ENCODE results near the gene LRRC41. TPM values are rescaled to one million over a fixed set of nuclear protein-coding genes. Genes with fewer than 3 reads are reported as not detected.
"Not testable (repeated sequence)": the region's sequence is repeated elsewhere in the genome, so short reads cannot be mapped to it uniquely, and the experiment has no call there.

Gene LRRC41
- total RNA-seq, 1 donor from 2014 or later, result 63.1 TPM

DNA sequence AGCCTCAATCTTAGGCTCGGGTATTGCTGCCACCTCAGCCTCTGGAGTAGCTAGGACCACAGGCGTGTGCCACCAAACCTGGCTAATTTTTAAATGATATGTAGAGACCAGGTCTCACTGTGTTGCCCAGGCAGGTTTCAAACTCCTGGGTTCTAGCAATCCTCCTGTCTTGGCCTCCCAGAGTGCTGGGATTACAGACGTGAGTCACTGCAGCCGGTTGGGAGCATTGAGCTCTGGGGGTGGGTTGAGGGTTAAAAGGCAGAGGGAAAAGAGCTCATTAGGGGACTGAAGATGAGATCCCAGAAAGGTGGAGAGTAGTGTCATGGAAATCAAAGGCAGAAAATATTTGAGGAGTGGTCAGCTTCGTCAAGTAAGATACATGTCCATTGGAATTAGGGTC, 48.7 kb downstream of the LRRC41 start:
- Mint-ChIP-seq H3K27ac (no peak overlapping the region), H3K4me1 (peaks cover 19% of the 10 kb centered on the region), H3K27me3 (no peaks in the 10 kb centered on the region), H3K9me3 (no peaks in the 10 kb centered on the region), H3K4me3 (no peak overlapping the region), H3K36me3 (ENCODE audit: low read depth) (peaks cover 55% of the 10 kb centered on the region)
- intact Hi-C loops (cut with micrococcal nuclease), result no loop called here
- DNase-seq, result no peak

DNA sequence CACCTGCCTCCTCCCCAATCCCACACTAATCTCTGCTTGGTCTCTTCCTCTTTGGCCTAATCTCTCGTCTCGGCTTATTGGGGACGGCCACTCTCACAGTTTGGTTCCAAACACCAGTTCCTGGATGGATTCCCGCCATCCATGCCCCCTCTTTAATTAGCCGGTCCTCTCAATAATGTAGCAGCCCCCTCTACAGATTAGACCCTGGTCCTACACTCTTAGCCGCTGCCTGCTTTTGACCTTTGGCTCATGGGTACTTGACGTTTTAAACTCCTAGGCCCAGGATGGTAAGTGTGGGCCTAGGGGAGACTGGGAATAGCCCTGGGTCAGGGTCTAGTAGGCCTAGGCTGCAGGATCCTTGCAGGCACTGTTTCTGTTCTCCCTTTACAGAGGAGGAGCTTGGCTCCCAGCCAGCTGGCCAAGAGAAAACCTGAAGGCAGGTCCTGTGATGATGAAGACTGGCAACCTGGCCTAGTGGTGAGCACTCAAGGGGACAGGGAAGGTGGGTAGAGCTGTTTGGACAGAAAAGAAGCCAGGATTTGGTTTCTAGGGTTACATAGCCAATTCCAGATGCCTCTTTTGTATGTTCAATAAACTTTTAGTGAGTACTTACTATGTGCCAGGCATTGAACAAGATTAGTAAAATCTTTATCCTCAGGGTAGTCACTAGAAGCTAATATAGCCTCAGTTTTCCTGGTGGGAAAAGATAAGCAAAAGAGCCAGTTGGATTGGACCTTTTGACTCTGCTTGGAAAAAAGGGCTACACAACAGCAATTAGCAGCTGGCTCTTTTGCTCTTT, 55.1 kb downstream of the LRRC41 start:
- H3K27ac Mint-ChIP-seq, result peak overlapping the region; percentile 96
- H3K27me3 Mint-ChIP-seq, result no peaks in the 10 kb centered on the region
- DNase-seq, result peak; percentile 77
- no peaks in the 10 kb centered on the region for H3K9me3 Mint-ChIP-seq
- H3K36me3 Mint-ChIP-seq (ENCODE audit: low read depth), result peaks cover 41% of the 10 kb centered on the region
- H3K4me1 Mint-ChIP-seq, result peaks cover 36% of the 10 kb centered on the region
- H3K4me3 Mint-ChIP-seq, result peak overlapping the region; percentile 90
- intact Hi-C loops (cut with micrococcal nuclease), result loop anchor here (10.0 kb wide), 1 partner anchor 664 kb away; the partner anchor contains the start of gene NASP

DNA sequence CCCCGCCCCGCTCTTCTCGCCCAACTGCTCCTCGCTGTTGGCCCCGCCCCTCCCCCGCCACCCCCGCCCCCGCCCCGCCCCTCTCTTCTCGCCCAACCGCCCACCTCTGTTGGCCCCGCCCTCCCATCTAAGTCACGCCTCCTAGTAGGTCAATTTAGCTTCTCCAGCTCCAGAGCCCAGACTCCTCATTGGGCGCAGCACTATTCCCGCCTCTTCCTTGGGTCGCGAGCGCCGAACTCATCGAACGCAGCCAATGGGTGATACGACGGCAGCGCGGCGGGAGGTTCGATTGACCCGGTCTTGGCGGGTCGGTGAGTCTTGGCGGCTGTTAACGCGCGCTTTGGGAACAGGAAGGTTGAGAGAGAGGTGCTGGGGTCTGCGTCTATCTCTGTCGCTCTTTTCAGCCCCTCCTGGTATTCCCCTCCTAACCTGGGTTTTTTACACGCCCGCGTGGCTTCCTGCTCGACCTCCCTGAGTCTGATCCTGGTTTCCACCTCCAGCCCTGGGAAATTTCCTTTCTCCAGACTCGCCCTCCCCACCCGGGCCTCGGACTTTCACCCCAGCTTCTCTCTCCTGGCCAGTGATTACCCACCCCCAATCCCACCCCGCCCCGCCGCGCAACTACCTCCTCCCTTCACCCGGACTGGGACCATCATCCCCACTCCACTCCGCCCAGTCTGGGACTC, 55.8 kb downstream of the LRRC41 start, which contains the start of gene RAD54L:
RAD54L (plus strand) TSS at position 328 of the 686 bp plus-strand sequence. CDS start 643 bp downstream, outside the sequence.
- Mint-ChIP-seq H3K4me1 (peaks cover 36% of the 10 kb centered on the region), H3K27me3 (no peaks in the 10 kb centered on the region), H3K27ac (peak within 1 kb of the TSS; percentile 96), H3K9me3 (no peaks in the 10 kb centered on the region), H3K36me3 (ENCODE audit: low read depth) (peaks cover 33% of the 10 kb centered on the region), H3K4me3 (peak within 1 kb of the TSS; percentile 90)
- intact Hi-C loops (cut with micrococcal nuclease), result loop anchor here (1.0 to 10.0 kb wide), 5 partner anchors 44 to 663 kb away; partner anchors contain the start of genes GPBP1L1, LRRC41, LURAP1 and NASP
- DNase-seq, result peak; percentile 99

DNA sequence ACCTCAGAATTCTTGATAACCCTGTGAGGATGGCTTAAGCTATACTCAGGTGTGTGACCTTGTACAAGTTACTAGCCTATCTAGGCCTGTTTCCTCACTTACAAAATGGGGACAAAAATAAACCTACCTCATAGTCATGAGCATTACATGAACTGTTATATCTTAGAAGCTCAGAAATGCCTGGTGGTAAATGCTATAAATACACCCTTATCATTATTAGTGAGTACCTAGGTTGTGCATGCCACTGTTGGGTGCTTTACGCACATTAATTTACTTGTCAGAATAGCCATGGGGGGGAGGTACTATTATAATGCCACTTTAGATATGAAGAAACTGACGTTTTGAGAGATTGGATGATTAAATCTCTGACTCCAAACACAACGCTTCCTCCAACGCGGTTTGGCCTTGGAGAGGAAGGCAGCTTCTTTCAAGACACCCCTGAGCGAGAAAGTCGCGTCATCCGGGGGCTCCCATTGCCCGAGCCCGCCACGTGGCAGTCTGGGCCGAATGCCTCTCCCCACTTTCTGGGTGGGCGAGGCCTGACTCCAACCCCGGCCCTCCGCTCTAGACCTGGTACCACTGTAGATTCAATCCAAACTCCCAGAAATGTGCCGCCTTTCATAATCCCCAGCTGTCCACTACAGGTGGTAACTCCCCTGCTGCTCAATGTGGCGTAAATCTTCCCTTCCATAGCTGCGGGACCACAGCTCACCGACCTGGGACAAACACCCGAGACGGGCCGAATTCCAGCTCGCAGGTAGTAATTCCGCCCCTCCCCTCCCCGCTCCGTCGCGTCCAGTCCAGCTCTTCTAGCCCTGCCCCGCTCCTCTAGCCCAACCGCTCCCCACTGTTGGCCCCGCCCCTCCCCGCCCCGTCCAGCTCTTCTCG, 56.6 kb downstream of the LRRC41 start:
- intact Hi-C loops (cut with micrococcal nuclease), result loop anchor here (1.0 to 10.0 kb wide), 5 partner anchors 43 to 662 kb away; partner anchors contain the start of genes GPBP1L1, LRRC41, LURAP1 and NASP
- Mint-ChIP-seq H3K4me3 (peak overlapping the region; percentile 90), H3K27ac (peak overlapping the region; percentile 92), H3K27me3 (no peaks in the 10 kb centered on the region), H3K4me1 (peaks cover 29% of the 10 kb centered on the region), H3K36me3 (ENCODE audit: low read depth) (peaks cover 25% of the 10 kb centered on the region), H3K9me3 (no peaks in the 10 kb centered on the region)
- DNase-seq, result peak; percentile 86

DNA sequence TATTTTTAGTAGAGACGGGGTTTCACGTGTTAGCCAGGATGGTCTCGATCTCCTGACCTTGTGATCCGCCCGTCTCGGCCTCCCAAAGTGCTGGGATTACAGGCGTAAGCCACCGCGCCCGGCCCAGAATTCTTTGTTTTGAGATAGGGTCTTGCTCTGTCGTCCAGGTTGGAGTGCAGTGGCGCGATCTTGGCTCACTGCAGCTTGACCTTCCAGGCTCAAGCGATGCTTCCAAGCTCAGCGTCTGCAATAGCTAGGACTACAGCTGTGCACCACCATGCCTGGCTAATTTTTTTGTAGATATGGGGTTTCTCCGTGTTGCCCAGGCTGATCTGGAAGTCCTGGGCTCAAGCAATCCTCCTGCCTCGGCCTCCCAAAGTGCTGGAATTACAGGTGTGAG, 57.3 kb downstream of the LRRC41 start:
- not testable (repeated sequence) for H3K27me3 Mint-ChIP-seq, H3K9me3 Mint-ChIP-seq, H3K4me3 Mint-ChIP-seq, DNase-seq, H3K27ac Mint-ChIP-seq
- H3K4me1 Mint-ChIP-seq, result peaks cover 29% of the 10 kb centered on the region
- intact Hi-C loops (cut with micrococcal nuclease), result loop anchor here (10.0 kb wide), 1 partner anchor 661 kb away; the partner anchor contains the start of gene NASP
- H3K36me3 Mint-ChIP-seq (ENCODE audit: low read depth), result peaks cover 21% of the 10 kb centered on the region

DNA sequence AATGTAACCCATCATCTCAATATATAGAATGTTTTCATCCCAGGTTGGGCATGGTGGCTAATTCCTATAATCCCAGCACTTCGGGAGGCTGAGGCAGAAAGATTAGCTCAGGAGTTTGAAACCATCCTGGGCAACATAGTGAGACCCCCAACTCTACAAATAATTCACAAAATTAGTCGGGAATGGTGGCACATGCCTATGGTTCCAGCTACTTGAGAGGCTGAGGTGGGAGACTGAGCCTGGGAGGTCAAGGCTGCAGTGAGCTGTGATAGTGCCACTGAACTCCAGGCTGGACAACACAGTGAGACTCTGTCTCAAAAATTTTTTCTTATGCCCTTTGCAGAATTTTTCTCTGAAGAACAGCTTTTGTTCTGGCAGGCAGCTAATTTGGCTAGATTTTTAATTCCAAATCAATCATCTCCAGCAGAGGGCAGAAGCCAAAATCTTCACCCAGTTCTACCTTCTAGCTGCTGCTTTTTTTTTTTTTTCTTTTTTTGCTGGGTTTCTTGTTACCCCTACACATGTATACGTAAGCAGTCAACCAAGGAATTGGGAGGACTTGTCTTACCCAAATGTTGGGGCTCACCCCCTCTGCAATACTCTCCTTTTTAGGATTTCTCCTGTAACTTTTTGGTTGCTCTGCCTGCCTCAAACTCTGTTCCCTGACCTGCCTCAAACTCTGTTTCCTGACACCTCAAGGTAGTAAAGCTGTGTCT, 58.6 kb downstream of the LRRC41 start:
- Mint-ChIP-seq H3K27ac (no peak overlapping the region), H3K4me1 (peaks cover 27% of the 10 kb centered on the region), H3K27me3 (no peaks in the 10 kb centered on the region), H3K36me3 (ENCODE audit: low read depth) (peaks cover 13% of the 10 kb centered on the region), H3K9me3 (no peaks in the 10 kb centered on the region), H3K4me3 (no peak overlapping the region)
- peak; percentile 76 for DNase-seq
- intact Hi-C loops (cut with micrococcal nuclease), result loop anchor here (10.0 kb wide), 1 partner anchor 660 kb away; the partner anchor contains the start of gene NASP

DNA sequence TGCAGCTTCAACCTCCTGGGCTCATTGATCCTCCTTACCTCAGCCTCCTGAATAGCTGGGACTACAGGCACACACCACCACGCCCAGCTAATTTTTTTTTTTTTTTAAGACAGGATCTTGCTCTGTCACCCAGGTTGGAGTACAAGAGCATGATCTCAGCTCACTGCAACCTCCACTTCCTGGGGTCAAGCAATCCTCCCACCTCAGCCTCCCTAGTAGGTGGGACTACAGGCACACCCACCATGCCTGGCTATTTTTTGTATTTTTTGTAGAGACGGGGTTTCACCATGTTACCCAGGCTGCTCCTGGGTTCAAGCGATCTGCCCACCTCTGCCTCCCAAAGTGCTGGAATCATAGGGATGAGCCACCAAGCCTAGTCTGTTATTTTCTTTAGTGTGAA, 59.6 kb downstream of the LRRC41 start:
- intact Hi-C loops (cut with micrococcal nuclease), result loop anchor here (10.0 kb wide), 1 partner anchor 659 kb away; the partner anchor contains the start of gene NASP
- H3K4me3 Mint-ChIP-seq; DNase-seq; H3K27ac Mint-ChIP-seq; H3K27me3 Mint-ChIP-seq; H3K36me3 Mint-ChIP-seq (ENCODE audit: low read depth); H3K9me3 Mint-ChIP-seq: not testable (repeated sequence)
- H3K4me1 Mint-ChIP-seq, result peaks cover 20% of the 10 kb centered on the region

DNA sequence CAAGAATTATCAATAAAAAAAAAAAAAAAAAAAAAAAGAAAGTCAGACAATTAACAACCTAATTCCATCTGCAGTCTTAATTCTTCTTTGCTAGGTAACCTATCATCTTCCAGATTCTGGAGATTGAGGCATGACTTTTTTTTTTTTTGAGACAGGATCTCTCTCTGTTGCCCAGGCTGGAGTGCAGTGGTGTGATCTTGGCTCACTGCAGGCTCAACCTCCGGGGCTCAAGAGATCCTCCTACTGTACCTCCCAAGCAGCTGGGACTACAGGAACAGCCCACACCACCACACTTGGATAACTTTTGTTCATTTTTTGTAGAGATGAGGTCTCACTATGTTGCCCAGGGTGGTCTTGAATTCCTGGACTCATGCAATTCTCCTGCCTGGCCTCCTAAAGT, 60.5 kb downstream of the LRRC41 start:
- Mint-ChIP-seq H3K9me3 (peaks cover 3% of the 10 kb centered on the region), H3K27me3 (no peaks in the 10 kb centered on the region), H3K4me1 (peaks cover 12% of the 10 kb centered on the region), H3K36me3 (ENCODE audit: low read depth) (peaks cover 2% of the 10 kb centered on the region), H3K4me3 (no peak overlapping the region), H3K27ac (no peak overlapping the region)
- DNase-seq, result no peak
- intact Hi-C loops (cut with micrococcal nuclease), result loop anchor here (10.0 kb wide), 1 partner anchor 658 kb away; the partner anchor contains the start of gene NASP

DNA sequence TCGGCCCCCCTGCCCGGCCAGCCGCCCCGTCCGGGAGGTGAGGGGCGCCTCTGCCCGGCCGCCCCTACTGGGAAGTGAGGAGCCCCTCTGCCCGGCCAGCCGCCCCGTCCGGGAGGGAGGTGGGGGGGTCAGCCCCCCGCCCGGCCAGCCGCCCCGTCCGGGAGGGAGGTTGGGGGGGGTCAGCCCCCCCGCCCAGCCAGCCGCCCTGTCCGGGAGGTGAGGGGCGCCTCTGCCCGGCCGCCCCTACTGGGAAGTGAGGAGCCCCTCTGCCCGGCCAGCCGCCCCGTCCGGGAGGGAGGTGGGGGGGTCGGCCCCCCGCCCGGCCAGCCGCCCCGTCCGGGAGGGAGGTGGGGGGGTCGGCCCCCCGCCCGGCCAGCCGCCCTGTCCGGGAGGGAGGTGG, 61.7 kb downstream of the LRRC41 start:
- not testable (repeated sequence) for DNase-seq; H3K27ac Mint-ChIP-seq; H3K36me3 Mint-ChIP-seq (ENCODE audit: low read depth); H3K4me1 Mint-ChIP-seq; H3K9me3 Mint-ChIP-seq; H3K4me3 Mint-ChIP-seq; H3K27me3 Mint-ChIP-seq
- intact Hi-C loops (cut with micrococcal nuclease), result loop anchor here (10.0 kb wide), 1 partner anchor 657 kb away; the partner anchor contains the start of gene NASP

DNA sequence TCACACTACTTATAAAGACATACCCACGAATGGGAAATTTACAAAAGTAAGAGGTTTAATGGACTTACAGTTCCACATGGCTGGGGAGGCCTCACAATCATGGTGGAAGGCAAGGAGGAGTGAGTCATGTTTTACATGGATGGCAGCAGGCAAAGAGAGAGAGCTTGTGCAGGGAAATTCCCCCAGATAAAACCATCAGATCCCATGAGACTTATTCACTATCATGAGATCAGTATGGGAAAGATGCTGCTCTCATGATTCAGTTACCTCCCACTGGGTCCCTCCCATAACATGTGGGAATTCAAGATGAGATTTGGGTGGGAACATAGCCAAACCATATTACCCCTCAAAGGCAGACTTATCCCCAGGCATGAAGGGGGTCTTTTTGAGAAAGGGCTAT, 64.6 kb downstream of the LRRC41 start:
- intact Hi-C loops (cut with micrococcal nuclease); H3K4me3 Mint-ChIP-seq; H3K9me3 Mint-ChIP-seq; H3K36me3 Mint-ChIP-seq (ENCODE audit: low read depth); H3K4me1 Mint-ChIP-seq; H3K27ac Mint-ChIP-seq; DNase-seq; H3K27me3 Mint-ChIP-seq: not testable (repeated sequence)

DNA sequence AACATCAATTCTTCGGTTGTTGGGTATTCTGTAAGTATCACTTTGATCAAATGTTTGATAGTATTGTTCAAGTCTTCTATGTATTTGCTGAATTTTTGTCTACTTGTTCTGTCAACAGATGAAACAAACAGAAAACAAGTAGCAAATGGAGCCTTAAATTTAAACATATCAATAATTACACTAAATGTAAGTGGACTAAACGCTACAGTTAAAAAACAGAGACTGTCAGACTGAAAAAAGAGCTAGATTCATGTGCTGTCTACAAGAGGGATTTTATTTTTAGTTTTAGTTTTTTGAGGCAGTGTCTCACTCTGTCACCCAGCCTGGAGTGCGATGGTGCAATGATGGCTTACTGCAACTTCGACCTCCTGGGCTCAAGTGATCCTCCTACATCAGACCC, 66.5 kb downstream of the LRRC41 start:
- no peak for DNase-seq
- Mint-ChIP-seq H3K27ac (no peak overlapping the region), H3K9me3 (peaks cover 3% of the 10 kb centered on the region), H3K27me3 (no peaks in the 10 kb centered on the region), H3K4me3 (no peak overlapping the region), H3K4me1 (peaks cover 2% of the 10 kb centered on the region), H3K36me3 (ENCODE audit: low read depth) (no peaks in the 10 kb centered on the region)
- intact Hi-C loops (cut with micrococcal nuclease), result no loop called here

DNA sequence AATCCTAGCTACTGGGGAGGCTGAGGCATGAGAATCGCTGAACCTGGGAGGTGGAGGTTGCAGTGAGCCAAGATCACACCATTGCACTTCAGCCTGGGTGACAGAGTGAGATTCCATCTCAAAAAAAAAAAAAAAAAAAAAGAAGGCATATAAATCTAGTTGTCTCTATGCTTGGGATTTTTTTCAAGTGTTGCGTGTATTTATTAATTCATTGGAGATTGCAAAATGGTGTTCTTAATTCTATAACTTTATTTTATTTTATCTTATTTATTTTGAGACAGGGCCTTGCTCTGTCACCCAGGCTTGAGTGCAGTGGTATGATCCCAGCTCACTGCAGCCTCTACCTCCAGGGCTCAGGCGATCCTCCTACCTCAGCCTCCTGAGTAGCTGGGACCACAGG, 72.2 kb downstream of the LRRC41 start:
- H3K4me1 Mint-ChIP-seq; intact Hi-C loops (cut with micrococcal nuclease): not testable (repeated sequence)

More for the DNA sequence above, 72.2 kb downstream of the LRRC41 start:
- H3K9me3 Mint-ChIP-seq; H3K4me3 Mint-ChIP-seq; H3K36me3 Mint-ChIP-seq (ENCODE audit: low read depth); H3K27ac Mint-ChIP-seq; DNase-seq; H3K27me3 Mint-ChIP-seq: not testable (repeated sequence)
